GM10266 (cell line): ENCODE measurements around the gene METTL24.

Experiments
- DNase-seq: peaks from one replicate; pipeline ENCODE4 v3.0.0; 2012; ENCODE audit errors: extremely low spot score
- CTCF ChIP-seq: IDR thresholded peaks from 2 replicates; pipeline ENCODE4 v1.5.1; 2012; ENCODE audit warnings: mild to moderate bottlenecking, low read depth; ENCODE audit not compliant: control insufficient read depth, insufficient read depth; ENCODE audit errors: missing control alignments

The METTL24 gene

GRCh38 chr6:110357664-110358552 is at the start of gene METTL24:
TSS of gene METTL24 (minus strand) at chr6:110358349. CDS start at chr6:110358272, 77 bp downstream.
- DNase-seq, result no peak
- TF ChIP-seq CTCF, result peak; percentile 13

- DNase-seq, result no peak
- no peak for TF ChIP-seq CTCF
Observed at GRCh38 chr6:110404607-110405006, 46.5 kb upstream of the METTL24 start.

GRCh38 chr6:110401585-110402176 is 43.5 kb upstream of the METTL24 start:
- no peak for DNase-seq
- TF ChIP-seq CTCF, result no peak

GRCh38 chr6:110400208-110400607 is 42.1 kb upstream of the METTL24 start:
- TF ChIP-seq CTCF, result no peak
- no peak for DNase-seq

- no peak for TF ChIP-seq CTCF
- no peak for DNase-seq
Observed at GRCh38 chr6:110399219-110400071, 41.3 kb upstream of the METTL24 start.

- DNase-seq, result no peak
- no peak for TF ChIP-seq CTCF
Observed at GRCh38 chr6:110398778-110399177, 40.6 kb upstream of the METTL24 start.
